Keratinocyte (primary cell): Measurements from ENCODE around the gene CR1L.

Experiments
- CTCF ChIP-seq, 3 experiments: IDR thresholded peaks in 1 of 3; conservative IDR thresholded peaks in 1 of 3; optimal IDR thresholded peaks in 1 of 3; 2 replicates in 2 of 3; 3 replicates in 1 of 3; pipeline versions ENCODE3 to v1.5.1; 2011; ENCODE audit warnings: low read length in 3 of 3, mild to moderate bottlenecking in 3 of 3, moderate library complexity in 2 of 3, control low read depth in 1 of 3, inconsistent platforms in 1 of 3; ENCODE audit not compliant: insufficient read depth in 2 of 3; ENCODE audit errors: extremely low read depth in 1 of 3
- EZH2 ChIP-seq: IDR thresholded peaks from one replicate; pipeline ENCODE4 v1.6.1; 2012; ENCODE audit warnings: inconsistent platforms, mild to moderate bottlenecking, low read length, moderate library complexity

DNA sequence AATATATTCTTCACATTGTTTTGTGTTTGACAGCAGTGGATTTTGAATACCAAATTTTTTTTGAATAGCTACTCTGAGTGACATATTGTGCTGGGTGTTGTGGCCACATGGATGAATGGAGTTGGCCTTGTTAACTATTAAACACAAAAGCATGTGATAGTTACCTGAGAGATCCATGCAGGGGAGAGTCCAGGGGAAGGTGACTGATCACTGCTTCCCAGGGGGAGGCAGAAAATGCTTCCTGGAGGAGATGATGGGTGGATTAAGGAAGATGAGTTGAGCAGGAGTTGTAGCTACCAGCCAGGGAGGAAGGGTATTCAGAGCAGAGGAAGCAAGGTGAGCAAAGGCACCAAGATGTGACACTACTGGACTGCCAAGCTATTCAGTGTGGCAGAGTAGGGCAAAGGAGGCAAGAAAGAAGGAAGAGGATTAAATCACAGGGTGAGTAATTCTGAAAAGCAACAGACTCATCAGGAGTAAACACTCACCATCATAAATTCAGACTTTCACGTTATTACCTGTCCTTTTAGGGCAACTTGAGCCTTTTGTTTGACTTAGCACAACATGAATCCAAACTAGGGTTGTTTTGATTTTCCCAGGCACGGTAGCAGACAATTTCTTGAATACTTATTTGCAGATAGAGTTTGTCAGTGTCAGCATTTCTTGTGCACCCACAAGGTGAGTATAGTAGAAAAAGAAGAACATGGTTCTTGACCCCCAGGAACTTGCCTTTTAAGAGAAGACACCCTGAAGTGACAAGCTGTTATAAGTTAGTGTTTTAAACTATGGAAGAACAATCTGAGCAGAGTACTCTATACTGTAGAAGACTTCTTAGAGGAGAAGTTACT is 111.1 kb downstream of the CR1L start:
- TF ChIP-seq CTCF (optimal IDR thresholded peaks at IDR 0.05 in 1 of 3, IDR thresholded peaks at IDR 0.05 in 1 of 3, conservative IDR thresholded peaks at IDR 0.05 in 1 of 3; ENCODE audit: extremely low read depth in 1 of 3, insufficient read depth in 2 of 3, low read length in 3 of 3) (no peak), EZH2 (no peak)
